Endothelial cell of umbilical vein (primary cell): ENCODE data around the gene PON3.

ENCODE experiments used
- EZH2 ChIP-seq: IDR thresholded peaks from 2 replicates; pipeline ENCODE4 v1.6.1; 2012; ENCODE audit warnings: borderline replicate concordance, low read depth, mild to moderate bottlenecking, moderate library complexity, low read length, inconsistent platforms; ENCODE audit not compliant: severe bottlenecking
- FOS ChIP-seq: IDR thresholded peaks from 2 replicates; pipeline ENCODE4 v1.6.1; 2011; ENCODE audit warnings: mild to moderate bottlenecking, low read length, moderate library complexity, borderline replicate concordance; ENCODE audit not compliant: insufficient read depth
- JUN ChIP-seq: IDR thresholded peaks from 2 replicates; pipeline ENCODE4 v1.6.1; 2011; ENCODE audit warnings: borderline replicate concordance, low read depth; ENCODE audit not compliant: insufficient read length, insufficient read depth
- POLR2A ChIP-seq: IDR thresholded peaks from 2 replicates; pipeline ENCODE4 v1.6.1; 2012; ENCODE audit warnings: low read depth, mild to moderate bottlenecking, control low read depth, low read length
- POLR2AphosphoS5 ChIP-seq: IDR thresholded peaks from 2 replicates; pipeline ENCODE4 v1.6.1; 2012; ENCODE audit warnings: low read depth, mild to moderate bottlenecking, control low read depth, low read length, moderate library complexity; ENCODE audit not compliant: insufficient read depth
- TF ChIP-seq, protein P1 (sequence below), 2 donors: IDR thresholded peaks; 1 replicate in 1 of 2; 2 replicates in 1 of 2; pipeline ENCODE4 v1.5.1; 2011; ENCODE audit warnings: low read length in 2 of 2, mild to moderate bottlenecking in 2 of 2, moderate library complexity in 2 of 2, control low read depth in 1 of 2, inconsistent platforms in 1 of 2, low read depth in 1 of 2; ENCODE audit not compliant: insufficient read depth in 1 of 2; ENCODE audit errors: extremely low read depth in 1 of 2
- TF ChIP-seq, protein P2 (sequence below): IDR thresholded peaks from 2 replicates; pipeline ENCODE4 v1.6.1; 2011; ENCODE audit not compliant: insufficient read depth, insufficient read length

DNA sequence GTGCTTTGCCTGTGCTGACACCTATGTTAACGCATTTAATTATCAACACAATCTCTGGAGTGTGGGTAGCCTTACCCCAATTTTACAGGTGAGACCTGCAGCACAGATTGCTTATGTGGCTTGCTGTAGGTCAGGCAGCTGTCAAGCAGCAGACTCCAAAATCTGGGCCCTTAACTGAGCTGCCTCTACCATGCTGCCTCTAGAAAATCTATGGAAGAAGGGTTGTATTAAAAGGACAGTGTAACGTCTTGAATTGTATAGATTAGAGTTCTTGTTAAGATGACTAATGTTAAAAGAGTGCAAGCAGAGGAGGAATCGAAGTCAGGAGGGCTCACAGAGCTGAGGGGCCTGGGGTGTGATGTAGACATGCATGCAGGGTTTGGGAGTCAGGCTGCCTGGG is 1.2 kb upstream of the PON3 start:
- no peak for TF ChIP-seq EZH2
- TF ChIP-seq, protein P1, sequence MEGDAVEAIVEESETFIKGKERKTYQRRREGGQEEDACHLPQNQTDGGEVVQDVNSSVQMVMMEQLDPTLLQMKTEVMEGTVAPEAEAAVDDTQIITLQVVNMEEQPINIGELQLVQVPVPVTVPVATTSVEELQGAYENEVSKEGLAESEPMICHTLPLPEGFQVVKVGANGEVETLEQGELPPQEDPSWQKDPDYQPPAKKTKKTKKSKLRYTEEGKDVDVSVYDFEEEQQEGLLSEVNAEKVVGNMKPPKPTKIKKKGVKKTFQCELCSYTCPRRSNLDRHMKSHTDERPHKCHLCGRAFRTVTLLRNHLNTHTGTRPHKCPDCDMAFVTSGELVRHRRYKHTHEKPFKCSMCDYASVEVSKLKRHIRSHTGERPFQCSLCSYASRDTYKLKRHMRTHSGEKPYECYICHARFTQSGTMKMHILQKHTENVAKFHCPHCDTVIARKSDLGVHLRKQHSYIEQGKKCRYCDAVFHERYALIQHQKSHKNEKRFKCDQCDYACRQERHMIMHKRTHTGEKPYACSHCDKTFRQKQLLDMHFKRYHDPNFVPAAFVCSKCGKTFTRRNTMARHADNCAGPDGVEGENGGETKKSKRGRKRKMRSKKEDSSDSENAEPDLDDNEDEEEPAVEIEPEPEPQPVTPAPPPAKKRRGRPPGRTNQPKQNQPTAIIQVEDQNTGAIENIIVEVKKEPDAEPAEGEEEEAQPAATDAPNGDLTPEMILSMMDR (IDR thresholded peaks at IDR 0.05; ENCODE audit: extremely low read depth in 1 of 2, insufficient read depth in 1 of 2, low read depth in 1 of 2, low read length in 2 of 2): no peak
- no peak for TF ChIP-seq POLR2AphosphoS5
- no peak for TF ChIP-seq POLR2A
- no peak for TF ChIP-seq JUN
- TF ChIP-seq, protein P2, sequence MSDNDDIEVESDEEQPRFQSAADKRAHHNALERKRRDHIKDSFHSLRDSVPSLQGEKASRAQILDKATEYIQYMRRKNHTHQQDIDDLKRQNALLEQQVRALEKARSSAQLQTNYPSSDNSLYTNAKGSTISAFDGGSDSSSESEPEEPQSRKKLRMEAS: no peak
- no peak for TF ChIP-seq FOS
